K562 (cell line): ENCODE results near the gene ZCCHC17.

ENCODE experiments used
- SRSF9 ChIP-seq: fragments of 200-400 bp; formaldehyde crosslinking; IDR thresholded peaks from 2 replicates; pipeline ENCODE4 v1.6.1; 2017; ENCODE audit warnings: low read depth, low read length, borderline replicate concordance
- ZNF583 ChIP-seq: fragments of 250-450 bp; sonication (Bioruptor Pico); IDR thresholded peaks from 2 replicates; pipeline ENCODE4 v1.4.0; 2020
- TF ChIP-seq, protein P1 (sequence below): fragments of 250-450 bp; sonication (Bioruptor Pico); IDR thresholded peaks from 2 replicates; pipeline ENCODE4 v1.5.0; 2022; ENCODE audit warnings: mild to moderate bottlenecking

DNA sequence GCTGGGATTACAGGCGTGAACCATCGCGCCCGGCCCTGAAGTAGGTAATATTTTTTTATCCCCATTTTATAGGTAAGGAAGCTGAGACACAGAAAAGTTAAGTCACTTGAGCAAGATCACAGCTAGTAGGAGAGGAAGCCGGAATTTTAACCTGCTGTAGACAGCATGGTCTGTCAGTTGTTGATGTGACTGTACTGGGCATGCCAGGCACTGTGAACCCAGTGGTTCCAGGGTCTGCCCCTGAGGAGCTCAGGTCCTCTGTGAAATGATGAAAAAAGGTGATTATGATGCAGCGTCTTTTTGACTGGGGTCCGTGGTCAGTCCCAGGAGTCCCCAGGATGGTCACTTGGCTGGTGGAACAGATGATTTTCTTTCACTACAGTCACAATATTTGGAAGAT is 92.8 kb downstream of the ZCCHC17 start:
- TF ChIP-seq, protein P1, sequence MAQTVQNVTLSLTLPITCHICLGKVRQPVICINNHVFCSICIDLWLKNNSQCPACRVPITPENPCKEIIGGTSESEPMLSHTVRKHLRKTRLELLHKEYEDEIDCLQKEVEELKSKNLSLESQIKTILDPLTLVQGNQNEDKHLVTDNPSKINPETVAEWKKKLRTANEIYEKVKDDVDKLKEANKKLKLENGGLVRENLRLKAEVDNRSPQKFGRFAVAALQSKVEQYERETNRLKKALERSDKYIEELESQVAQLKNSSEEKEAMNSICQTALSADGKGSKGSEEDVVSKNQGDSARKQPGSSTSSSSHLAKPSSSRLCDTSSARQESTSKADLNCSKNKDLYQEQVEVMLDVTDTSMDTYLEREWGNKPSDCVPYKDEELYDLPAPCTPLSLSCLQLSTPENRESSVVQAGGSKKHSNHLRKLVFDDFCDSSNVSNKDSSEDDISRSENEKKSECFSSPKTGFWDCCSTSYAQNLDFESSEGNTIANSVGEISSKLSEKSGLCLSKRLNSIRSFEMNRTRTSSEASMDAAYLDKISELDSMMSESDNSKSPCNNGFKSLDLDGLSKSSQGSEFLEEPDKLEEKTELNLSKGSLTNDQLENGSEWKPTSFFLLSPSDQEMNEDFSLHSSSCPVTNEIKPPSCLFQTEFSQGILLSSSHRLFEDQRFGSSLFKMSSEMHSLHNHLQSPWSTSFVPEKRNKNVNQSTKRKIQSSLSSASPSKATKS (CRISPR knock-in tag) = no peak
- no peak for TF ChIP-seq ZNF583 (CRISPR knock-in tag)
- no peak for TF ChIP-seq SRSF9
